NCI-H2171 (cell line): ENCODE results near the gene PRAC1.

Source experiments
- DNase-seq: peaks from one replicate; lab custom pipeline; 2025; lab: John Stamatoyannopoulos, UW

PRAC1 gene

DNA sequence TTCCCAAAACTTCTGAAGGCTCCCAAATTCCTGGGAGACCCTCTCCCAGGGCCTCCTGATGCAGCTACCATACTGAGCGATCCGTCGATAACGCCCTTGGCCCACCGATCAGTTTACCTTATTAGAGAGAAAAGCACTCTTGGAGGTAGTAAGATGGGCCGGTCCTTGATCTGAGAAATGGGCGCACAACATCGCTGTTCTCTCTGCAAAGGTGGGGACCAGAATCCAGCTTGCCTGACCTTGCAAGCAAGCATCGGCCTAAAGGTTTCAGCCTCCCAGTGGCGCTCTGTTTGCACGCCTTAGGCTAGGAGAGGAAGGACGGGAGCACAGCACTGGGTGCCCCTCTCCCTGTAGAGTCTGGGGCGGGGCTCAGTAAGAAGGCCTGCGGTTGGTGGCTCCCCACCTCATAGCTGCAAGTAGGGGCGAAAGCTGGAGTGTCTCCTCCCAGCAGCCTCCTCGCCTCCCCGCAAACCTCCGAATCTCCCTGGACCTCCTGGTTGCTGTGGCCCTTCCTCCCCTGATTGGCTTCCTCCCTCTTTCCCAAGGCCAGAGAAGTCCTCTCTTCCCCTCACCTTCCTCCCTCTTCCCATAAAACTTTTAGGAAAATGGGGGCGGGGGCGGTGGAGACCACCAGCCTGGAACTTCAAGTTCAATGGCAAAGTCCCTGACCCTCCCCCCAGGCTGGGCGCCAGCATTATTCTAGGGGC is at the start of gene PRAC1:
PRAC1 (minus strand) TSS at position 318 of the 707 bp plus-strand sequence; CDS start at position 192, 126 bp downstream.
- no peak for DNase-seq

DNA sequence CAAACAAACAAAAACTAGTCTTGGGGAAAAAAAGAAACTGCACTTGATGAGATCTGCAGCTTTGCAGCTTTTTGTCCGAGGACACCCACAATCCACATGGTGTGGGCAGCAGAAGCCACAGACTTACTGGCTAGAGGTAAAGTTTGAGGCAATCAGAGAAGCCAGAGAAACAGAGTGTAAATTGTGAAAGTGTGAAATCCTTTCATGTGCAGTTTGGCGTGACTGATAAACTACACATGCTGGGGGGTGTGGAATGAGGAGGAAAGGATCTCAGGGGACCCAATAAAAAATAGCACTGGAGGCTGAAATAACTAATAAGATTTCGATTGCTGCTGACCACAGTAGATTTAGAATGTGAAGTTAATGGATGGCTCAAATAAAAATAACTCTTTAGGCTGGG is 48.6 kb upstream of the PRAC1 start:
- no peak for DNase-seq

DNA sequence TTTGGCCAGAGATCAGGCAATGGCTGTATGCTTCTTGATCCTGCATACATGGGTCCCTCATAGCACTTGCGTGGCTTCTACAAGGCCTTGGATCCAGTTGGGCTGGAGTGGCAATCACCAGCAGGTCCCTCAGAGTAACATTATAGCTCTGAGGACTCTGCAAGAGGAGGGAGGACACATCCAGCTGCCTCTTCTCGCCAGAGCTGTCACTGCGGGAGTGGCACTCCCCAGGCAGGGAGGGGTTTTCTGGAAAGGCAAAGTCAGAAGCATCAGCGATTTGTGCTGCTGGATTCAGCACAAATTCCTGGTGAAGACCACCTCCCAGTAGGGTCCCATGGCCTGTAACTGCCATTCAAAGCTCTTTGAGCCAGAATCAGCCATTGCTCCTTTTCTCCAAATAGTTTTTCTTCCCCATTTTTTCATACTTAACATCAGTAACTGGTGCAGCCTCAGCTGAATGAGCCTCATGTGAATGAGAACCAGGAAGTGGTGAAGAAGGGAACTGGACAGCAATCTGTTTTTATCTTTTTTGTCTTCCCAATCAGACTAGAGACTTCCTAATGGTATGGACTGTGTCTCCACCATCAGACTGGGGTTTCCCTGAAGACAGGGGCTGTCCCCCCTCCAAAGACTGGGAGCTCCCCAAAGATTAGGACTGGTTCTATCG is 46.8 kb upstream of the PRAC1 start:
- no peak for DNase-seq

DNA sequence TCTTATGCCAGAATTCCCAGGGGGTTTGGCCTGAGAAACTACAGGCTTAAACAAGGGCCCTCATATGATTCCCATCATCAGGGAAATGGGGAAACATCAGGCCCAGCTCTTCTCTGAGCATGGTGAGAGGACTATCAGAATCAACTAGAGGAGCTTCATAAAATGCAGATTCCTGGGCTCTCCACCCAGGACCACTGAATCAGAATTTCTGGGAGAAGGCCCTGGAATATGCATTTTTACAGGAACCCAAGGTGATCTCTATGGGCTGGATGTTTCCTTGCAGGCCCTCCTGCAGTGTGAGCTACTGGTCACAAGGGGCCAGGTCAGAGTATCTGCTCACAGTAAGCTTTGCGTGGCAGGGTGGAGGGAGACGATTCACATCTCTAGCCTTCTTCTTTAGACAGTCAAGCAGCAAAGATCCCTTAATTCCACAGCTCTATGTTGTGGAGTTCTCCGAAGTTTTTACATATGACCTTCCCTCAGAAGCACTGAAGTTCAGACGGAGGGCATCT is 45.0 kb upstream of the PRAC1 start:
- DNase-seq = no peak

DNA sequence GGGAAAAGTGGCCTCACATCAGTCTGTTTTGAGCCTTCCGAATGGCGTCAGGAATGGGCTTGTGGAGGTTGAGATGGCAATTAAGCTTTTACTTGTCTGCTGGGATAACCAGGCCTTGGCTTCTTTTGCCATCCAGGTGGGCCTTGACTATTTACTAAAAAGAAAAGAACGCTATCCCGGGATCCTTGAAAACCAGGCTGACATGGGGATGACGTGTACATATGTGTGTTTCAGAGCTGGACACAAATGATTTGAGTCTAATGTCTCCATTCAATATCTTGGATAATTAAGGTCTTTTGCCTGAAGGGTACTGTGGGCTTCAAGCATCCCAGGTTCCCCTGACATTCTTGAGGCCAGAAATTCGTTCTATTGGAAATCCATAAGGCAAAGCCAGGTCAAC is 38.8 kb upstream of the PRAC1 start:
- no peak for DNase-seq

DNA sequence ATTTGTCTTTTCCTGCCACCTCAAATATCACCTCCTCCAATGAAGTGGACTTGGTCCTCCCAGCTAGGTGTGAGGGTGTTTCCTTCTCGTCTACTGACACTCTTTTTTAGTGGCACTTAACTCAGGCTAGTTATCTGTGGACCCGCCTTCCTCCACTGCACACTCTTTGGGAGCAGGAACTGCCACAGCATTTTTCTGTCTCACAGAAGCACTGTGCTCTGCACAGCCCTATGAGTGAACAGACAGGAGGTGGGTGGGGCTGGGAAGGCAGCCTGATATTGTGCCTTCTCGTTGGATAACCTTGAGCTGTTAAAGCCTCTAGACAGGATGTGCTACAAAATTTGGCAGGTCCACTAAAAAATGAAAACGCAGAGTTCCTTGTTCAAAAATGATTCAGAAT is 38.1 kb upstream of the PRAC1 start:
- no peak for DNase-seq

DNA sequence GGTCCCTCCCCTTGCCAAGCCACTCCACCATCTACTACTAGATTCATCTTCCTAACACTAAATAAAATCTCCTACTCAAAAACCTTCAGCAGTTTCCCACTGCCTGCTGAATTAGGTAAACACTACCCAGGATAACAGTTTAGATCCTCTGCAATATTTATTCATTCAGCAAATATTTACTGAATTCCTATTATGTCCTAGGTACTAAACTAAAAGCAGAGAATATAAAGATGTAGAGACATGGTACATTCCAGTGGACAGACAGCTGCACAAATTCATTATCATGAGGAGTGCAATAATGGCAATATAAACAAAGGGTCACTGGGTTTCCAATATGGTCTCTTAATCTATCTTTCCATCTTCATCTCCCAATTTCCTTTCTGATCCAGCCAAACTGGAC is 37.0 kb upstream of the PRAC1 start:
- DNase-seq = no peak

DNA sequence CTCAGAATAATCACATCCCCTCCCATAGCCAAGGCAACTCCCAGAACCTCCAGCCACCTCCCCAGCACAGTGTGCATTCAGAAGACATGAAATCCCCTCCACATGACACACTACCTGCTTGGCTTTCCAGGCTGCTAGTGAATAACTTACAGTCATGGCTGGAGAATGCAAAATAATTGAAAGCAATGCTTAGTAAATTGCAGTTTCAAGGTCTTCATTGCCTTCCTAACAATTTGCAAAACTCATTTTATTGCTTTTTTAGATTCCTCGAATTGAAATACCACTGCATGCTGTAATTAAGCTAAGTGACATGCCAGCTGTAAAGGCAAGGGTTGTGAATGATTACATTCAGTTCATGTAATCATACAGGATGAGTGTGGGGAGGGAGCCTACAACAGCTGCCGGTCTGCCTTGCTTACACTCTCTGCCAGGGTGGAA is 35.2 kb upstream of the PRAC1 start:
- DNase-seq = no peak

DNA sequence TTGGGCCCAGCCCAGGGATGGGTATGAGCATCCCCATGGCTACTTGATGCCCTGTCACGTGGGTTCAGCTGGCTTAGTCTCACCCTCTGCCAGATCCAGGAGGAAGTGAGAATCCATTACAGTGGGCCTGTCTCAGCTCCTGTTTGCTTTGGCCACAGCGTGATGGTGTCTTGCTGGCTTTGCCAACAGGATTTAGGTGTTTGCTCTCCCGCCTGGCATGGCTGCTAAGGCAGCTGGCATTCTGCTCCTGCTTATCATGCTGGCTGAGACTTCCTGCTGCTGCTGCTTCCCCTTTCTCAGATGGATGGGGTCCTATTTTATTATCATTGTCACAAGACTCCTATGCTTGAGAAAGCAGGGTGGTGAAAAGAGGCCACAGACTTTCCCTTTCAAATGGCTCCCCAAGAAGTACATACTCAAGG is 34.5 kb upstream of the PRAC1 start:
- DNase-seq = no peak

DNA sequence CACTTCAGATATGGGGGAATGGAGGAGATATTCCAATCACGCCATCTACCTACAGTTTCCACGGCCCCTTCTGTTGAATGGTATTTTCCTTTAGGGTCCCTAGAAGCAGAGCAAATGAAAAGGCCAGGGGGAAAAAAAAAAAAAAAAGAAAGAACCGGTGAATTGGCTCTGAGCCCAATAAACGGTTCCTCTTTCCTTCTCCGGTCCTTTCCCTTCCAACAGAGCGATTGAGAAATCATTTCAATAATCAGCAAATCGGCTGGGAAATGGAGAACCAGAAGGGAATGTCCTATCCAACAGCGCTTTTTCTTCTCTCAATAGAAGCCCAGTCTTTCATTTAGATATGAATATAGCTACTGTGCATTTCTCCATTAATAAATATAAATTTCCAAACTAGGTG is 33.0 kb upstream of the PRAC1 start:
- DNase-seq = no peak

DNA sequence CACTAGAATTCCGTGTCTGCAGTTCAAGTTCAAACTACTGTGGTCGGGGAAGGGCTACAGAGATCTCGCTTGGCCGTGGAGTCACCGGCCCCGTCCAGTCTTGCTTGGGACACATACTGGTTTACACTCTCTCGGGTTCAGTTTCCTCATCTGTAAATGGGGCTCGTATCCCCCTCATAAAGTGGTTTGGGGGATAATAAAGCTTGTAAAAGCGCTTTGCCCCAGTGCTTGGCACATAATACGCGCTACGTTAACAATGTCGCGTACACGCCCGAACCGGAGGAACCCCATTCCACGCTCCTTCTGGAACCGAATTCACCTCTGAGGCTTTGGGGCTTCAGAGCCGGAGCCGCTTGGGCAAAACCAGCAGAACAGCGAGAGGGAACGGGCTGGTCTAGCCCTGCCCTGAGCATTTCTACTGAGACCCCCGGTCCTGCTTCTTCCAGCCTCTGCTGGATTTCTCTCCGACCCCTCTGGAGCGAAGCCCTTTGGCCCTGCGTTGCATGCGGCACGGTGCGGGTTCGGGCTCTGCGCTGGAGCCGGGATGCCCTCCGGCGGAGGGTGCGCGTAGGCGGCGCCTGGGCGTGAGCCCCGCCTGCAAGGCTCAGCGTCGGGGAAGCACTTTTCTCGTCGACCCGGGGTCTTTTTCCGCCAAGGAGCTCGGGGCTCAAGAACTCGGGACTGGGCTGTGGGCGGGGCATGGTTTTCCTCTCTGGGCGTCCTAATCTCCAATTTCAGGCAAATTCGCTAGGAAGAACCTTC is 32.4 kb upstream of the PRAC1 start:
- DNase-seq = no peak

DNA sequence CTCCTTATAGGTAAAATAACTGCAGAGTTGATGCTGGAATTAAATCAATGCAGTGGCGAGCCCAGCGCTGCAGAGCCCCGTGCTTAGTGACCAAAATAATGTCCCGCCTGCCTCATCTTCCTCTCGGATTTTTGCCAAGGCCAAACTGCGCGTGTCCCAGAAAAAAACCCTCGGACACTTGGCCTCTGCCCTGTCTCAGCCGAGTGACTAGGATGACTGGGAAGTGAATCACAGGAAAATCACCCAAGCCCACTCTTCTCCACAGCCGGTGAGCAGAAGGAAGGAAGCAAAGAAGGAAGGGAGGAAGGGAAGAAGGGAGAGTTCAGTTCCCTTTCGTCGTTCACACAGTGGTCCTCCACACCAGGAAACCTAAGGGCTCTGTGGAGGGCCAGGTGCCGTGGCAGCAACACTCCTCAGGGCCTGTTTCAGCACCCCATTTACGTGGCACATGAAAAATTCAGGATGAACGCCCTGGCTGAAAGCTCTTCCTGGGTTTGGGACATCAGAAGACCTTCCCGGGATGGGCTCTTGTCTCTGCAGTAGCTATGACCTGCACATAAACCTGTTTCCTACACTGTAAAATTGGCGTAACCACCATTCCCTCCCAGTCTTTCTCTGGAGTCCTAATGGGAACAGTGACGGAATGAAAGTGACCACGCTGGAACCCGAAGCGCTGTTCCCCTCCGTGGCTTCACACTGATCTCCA is 31.6 kb upstream of the PRAC1 start:
- DNase-seq = no peak

DNA sequence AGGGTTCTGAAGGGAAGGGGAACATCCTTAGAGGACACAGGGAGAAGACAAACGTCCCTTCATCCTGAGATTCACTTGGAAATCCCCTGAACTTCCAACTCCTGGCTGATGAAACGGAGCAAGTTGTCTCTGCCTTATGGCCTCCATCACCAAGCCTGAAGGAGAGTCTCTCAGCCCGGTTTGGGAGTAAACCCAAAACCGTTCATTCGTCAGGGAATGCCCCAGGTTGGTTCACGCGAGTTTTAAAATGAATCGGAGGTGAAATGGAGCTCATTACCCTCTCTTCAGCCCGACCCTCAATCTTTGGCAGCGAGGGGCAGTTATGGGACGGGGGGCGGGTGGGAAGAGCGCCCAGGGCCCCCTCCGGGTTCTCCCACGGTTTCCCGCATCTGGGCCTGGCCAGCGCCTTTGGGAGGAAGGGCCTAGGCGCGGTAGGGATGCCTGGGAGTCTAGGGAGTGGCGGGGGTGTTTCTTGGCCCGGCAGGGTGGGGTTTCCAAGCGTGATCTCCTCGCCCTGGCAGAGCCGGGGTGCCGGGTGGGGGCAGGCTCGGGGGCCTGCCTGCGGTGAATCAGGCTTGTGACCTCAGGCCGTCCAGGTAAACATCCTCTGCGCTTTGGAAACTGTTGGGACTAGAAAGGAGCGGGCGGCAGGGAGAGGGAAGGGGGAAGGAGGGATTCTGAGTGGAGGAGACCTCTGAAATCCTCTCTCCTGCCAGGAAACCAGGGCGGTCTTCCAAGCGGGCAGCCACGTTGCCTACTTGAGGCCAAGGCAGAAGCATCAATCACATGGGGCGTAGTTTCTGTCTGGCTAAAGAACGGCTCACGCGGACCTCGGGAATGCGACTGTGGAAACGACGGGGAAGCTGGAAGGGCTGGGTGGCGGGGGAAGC is 30.3 kb upstream of the PRAC1 start:
- DNase-seq = no peak

DNA sequence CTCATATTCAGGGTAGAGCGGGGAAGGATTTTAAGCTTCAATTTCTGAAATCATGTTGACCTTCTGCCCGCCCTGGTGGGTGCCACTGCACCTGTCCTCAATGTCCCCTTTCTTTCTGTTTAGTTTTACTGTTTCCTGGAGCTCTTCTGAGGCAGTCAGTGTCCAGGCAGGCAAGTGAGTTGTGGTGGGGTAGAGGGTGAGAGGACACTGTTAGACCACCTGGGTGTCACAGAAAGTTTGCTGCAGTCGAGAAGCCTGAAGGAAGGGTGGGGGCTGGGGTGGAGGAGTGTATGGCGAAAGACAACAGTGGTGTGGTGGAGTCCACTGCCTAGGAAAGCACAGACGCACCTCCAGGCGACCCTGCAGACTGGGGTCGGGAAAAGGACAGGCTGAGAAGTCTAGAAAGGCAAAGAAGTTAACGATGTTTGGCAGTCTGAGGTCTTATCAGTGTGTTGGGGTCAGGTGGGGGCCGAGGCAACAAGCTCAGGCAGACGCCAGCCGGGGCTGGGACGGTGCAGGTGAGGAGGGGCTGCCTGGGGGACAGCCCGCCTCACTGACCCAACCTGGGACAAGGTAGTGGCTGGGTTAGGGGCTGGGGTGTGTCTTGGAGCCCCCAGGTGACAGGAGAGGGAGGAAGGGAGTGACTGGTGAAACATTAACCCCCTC is 29.5 kb upstream of the PRAC1 start:
- DNase-seq = no peak

DNA sequence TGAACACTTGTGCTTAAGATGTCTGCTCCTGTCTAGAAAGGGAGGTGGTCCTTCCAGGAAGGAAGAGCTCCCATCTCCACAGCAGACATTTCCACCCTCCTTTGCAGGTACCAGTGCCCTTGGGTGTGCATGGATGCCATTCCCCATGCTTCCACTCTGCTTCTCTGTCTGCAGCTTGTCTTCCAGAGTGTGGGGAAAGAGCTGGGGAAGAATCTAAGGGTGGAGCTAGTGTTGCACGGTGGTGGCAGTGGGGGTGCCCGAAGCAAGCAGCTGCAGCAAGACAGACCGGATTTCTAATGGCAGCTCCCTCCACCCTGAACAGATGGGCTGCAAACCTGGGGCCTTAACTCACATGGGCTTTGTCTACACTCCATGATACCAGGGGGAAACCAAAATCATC is 28.9 kb upstream of the PRAC1 start:
- DNase-seq = no peak

DNA sequence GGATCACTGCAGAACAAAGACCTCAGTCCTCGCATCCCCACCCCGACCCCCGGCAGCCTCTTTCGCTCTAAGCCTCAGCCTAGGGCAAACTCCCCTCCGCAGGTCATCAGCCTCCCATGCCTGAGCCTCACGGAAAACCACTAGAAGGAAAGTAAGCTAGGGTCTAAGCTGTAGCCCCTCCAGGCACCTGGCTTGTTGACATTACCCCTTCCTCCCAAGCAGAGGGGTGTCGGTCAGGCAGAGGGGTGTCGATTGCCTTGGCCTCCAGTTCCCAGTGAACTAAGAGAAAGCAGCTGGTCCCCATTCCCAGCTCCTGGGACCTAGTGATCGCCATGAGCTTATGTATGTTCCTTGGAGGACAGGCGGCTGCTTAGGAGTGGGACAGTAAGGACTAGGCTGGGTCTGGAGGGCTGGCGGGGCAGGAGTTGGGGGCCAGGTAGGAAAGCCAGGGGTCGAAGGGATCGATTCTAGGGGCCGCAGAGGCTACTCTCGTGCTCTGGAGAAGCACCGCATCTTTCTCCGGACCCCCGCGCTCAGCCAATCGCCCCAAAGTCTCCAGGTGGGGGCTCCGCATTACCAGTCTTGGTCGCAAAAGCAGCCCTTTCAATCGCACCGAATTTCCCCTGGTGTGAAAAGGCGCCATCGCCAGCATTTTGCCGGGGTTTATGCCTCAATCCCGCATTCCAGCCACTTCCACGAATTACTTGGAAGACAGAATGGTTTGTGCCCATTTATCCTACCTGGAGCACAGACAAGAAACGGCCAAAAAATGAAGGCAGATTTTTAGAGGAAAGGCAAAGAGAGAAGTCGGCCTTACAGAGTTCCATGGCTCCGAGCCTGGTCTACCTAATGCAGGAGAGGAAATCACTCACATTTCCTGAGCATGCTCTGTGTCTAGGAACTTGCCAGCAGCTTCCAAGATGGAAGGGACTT is 27.6 kb upstream of the PRAC1 start:
- DNase-seq = no peak

DNA sequence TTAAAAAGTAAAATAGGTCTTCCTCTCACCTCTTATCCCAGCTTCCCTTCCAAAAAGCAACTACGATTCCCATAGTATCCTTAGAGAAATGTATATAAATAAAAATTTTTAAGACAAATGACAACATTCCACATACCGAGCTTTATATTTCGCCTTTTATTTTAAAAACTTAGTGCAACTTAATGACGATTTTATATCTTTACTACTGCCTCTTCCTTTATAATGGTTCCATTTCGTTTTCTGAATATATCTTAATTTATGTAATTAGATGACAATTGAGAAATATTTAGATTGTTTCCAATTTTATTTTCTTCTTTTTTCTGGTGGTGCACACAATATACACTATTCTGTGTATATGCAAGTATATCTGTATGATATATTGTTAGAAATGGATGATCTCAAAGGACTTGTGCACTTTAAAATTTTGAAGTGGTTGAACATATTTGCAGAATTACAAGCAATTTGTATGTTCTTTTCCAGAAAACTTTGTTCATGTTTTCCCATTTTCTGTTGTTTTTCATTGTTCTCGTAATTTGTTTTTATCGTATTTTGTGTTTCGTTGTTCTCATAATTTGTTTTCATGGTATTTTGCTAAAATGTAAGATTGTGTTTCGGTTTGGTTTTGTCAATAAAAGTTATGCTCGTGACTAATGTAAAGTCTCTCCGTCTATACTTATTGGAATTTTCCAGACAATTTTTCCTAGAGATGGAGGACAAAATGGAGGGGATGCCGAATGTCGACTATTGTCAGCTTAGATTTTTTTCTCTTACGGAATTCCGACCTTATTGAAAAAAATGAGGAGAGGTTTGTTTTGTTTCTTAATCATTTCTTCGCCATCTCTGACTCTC is 26.6 kb upstream of the PRAC1 start:
- no peak for DNase-seq
